Transverse colon (tissue), 4 donors: ENCODE measurements around the gene SUPT4H1. TPM values are rescaled to one million over a fixed set of nuclear protein-coding genes. Genes with fewer than 3 reads are reported as not detected.

Experiments
- DNase-seq: peaks from one replicate; pipeline ENCODE4 v3.0.0-alpha.2; 2019
- H3K27ac ChIP-seq, 4 donors: fragments of 200-600 bp; sonication (generic); 2 replicates each; pipeline ENCODE4 v1.5.1; 2016 to 2018; ENCODE audit warnings: inconsistent platforms in 4 of 4
- H3K27me3 ChIP-seq: fragments of 200-600 bp; sonication (generic); 2 replicates; pipeline ENCODE4 v1.5.1; 2017; ENCODE audit warnings: inconsistent platforms
- H3K36me3 ChIP-seq, 4 donors: fragments of 200-600 bp; sonication (generic); 2 replicates each; pipeline ENCODE4 v1.5.1; 2017 to 2019; ENCODE audit warnings: inconsistent platforms in 4 of 4
- H3K4me1 ChIP-seq, 4 donors: fragments of 200-600 bp; sonication (generic); 2 replicates each; pipeline ENCODE4 v1.5.1; 2017 to 2020; ENCODE audit warnings: inconsistent platforms in 4 of 4
- H3K4me3 ChIP-seq, 4 donors: fragments of 200-600 bp; sonication (generic); 1 replicate in 1 of 4; 2 replicates in 3 of 4; pipeline versions ENCODE4 v1.5.1 to v1.6.1; 2017 to 2019; ENCODE audit warnings: inconsistent platforms in 4 of 4
- H3K9me3 ChIP-seq, 2 donors: fragments of 200-600 bp; sonication (generic); 2 replicates each; pipeline ENCODE4 v1.5.1; 2017 to 2019; ENCODE audit warnings: inconsistent platforms in 2 of 2
- CTCF ChIP-seq, 5 experiments: fragments of 200-600 bp in 3 of 5; fragments of 450-650 bp in 2 of 5; sonication (generic) in 3 of 5; IDR thresholded peaks; 1 replicate in 2 of 5; 2 replicates in 3 of 5; pipeline ENCODE4 v1.5.1; 2016 to 2017; ENCODE audit warnings: antibody characterized with exemption in 5 of 5, inconsistent platforms in 3 of 5, mild to moderate bottlenecking in 2 of 5, moderate library complexity in 1 of 5
- EP300 ChIP-seq: sonication (generic); formaldehyde crosslinking; IDR thresholded peaks from one replicate; pipeline ENCODE4 v1.6.1; 2017; ENCODE audit warnings: antibody characterized with exemption, low read depth
- POLR2A ChIP-seq: fragments of 450-650 bp; IDR thresholded peaks from one replicate; pipeline ENCODE4 v1.6.1; 2016; ENCODE audit warnings: antibody characterized with exemption, mild to moderate bottlenecking, moderate library complexity
- POLR2AphosphoS5 ChIP-seq, 3 donors: sonication (generic); formaldehyde crosslinking; IDR thresholded peaks; one replicate each; pipeline ENCODE4 v1.6.1; 2016; ENCODE audit warnings: antibody characterized with exemption in 3 of 3
- WGBS, 2 donors: methylation state at CpG; one replicate each; pipeline ENCODE4 v1.1.5; 2018; ENCODE audit warnings: low coverage in 1 of 2; 5-methylcytosine and 5-hydroxymethylcytosine counted together
- in situ Hi-C, 4 donors: fragments of 200-750 bp; cut with MboI; loops; one replicate each; pipeline versions ENCODE4 v1.15.0 to v1.15.1; 2017; ENCODE audit warnings: low sequenced_read_pairs in 3 of 4, low pct_ligation_motif_present in 1 of 4, low pct_unique_long_range_greater_than_20kb in 1 of 4
- intact Hi-C: fragments of 100-400 bp; cut with DNase I; formaldehyde crosslinking; loops from one replicate; pipeline ENCODE4 v1.15.1; 2023; ENCODE audit warnings: low total_unique reads
- total RNA-seq, 4 donors: library from RNA; depleted of rRNA; stranded (reverse); fragments of >200 nt; gene quantifications; one replicate each; pipeline ENCODE4 v1.1.0, GENCODE V29; 2016

SUPT4H1 gene
- total RNA-seq, 4 donors from 2014 or later: 12.0 to 66.3 (median 40.0) TPM

GRCh38 chr17:58385359-58385899, 33.4 kb upstream of the SUPT4H1 start:
- 52 to 56% methylated on average over 4 of the region's 4 CpGs for WGBS, 2 donors
- no peak for DNase-seq
- TF ChIP-seq CTCF (IDR thresholded peaks at IDR 0.05) (no peak), POLR2AphosphoS5 (IDR thresholded peaks at IDR 0.05) (no peak), EP300 (no peak), POLR2A (no peak)
- Histone ChIP-seq H3K27me3 (no peaks in the 10 kb centered on the region), H3K36me3 (no peaks in the 10 kb centered on the region), H3K9me3 (no peaks in the 10 kb centered on the region), H3K27ac (peak overlapping the region in 3 of 4 donors; percentile 54 to 72 (median 57)), H3K4me3 (no peak overlapping the region), H3K4me1 (peaks cover 12 to 89% (median 49%) of the 10 kb centered on the region in 4 donors)
- intact Hi-C loops: no loop called here
- in situ Hi-C loops: no loop called here

GRCh38 chr17:58384897-58385296, 32.9 kb upstream of the SUPT4H1 start:
- TF ChIP-seq POLR2A (no peak), POLR2AphosphoS5 (IDR thresholded peaks at IDR 0.05) (no peak), CTCF (IDR thresholded peaks at IDR 0.05) (no peak), EP300 (no peak)
- no peak overlapping the region for H3K4me3 ChIP-seq
- H3K36me3 ChIP-seq: no peaks in the 10 kb centered on the region
- H3K27ac ChIP-seq: peak overlapping the region in 3 of 4 donors; percentile 54 to 72 (median 57)
- in situ Hi-C loops (no loop called here), intact Hi-C loops (no loop called here)
- peaks cover 12 to 85% (median 47%) of the 10 kb centered on the region in 4 donors for H3K4me1 ChIP-seq
- DNase-seq: no peak
- H3K27me3 ChIP-seq: no peaks in the 10 kb centered on the region
- WGBS, 2 donors: 54 to 61% methylated on average over 3 of the region's 3 CpGs
- H3K9me3 ChIP-seq: no peaks in the 10 kb centered on the region

GRCh38 chr17:58383892-58384462, 32.0 kb upstream of the SUPT4H1 start:
- DNase-seq: no peak
- no peak overlapping the region for H3K4me3 ChIP-seq
- no peaks in the 10 kb centered on the region for H3K27me3 ChIP-seq
- WGBS, 2 donors: 59 to 78% methylated on average over 2 to 4 of the region's 4 CpGs
- intact Hi-C loops: no loop called here
- peak overlapping the region in 3 of 4 donors; percentile 54 to 72 (median 57) for H3K27ac ChIP-seq
- H3K9me3 ChIP-seq: no peaks in the 10 kb centered on the region
- H3K36me3 ChIP-seq: no peaks in the 10 kb centered on the region
- in situ Hi-C loops: no loop called here
- H3K4me1 ChIP-seq: peaks cover 12 to 82% (median 50%) of the 10 kb centered on the region in 4 donors
- no peak for TF ChIP-seq POLR2AphosphoS5 (IDR thresholded peaks at IDR 0.05)
- no peak for TF ChIP-seq CTCF (IDR thresholded peaks at IDR 0.05)
- no peak for TF ChIP-seq POLR2A
- TF ChIP-seq EP300: no peak

GRCh38 chr17:58382872-58383242, 30.9 kb upstream of the SUPT4H1 start:
- peaks cover 12 to 83% (median 50%) of the 10 kb centered on the region in 4 donors for H3K4me1 ChIP-seq
- intact Hi-C loops: no loop called here

More at GRCh38 chr17:58382872-58383242, 30.9 kb upstream of the SUPT4H1 start:
- in situ Hi-C loops: no loop called here
- Histone ChIP-seq H3K27ac (peak overlapping the region; percentile 54 to 72 (median 58)), H3K9me3 (no peaks in the 10 kb centered on the region), H3K27me3 (no peaks in the 10 kb centered on the region), H3K36me3 (no peaks in the 10 kb centered on the region), H3K4me3 (no peak overlapping the region)
- 50 to 74% methylated on average over 1 of the region's 1 CpG for WGBS, 2 donors
- DNase-seq: no peak
- TF ChIP-seq CTCF (IDR thresholded peaks at IDR 0.05) (no peak), POLR2A (no peak), POLR2AphosphoS5 (IDR thresholded peaks at IDR 0.05) (no peak), EP300 (no peak)
